Fibroblast of pulmonary artery (primary cell): Measurements from ENCODE around the gene EPHB4.

Experiments used
- DNase-seq: peaks from one replicate; pipeline ENCODE4 v3.0.0-alpha.2; 2010; ENCODE audit warnings: low read depth
- H3K4me3 ChIP-seq: replicated peaks from 2 replicates; pipeline ENCODE4 v1.5.1; 2011; ENCODE audit warnings: low read depth, mild to moderate bottlenecking, control low read depth, low read length, moderate library complexity
- TF ChIP-seq, protein P1 (sequence below): IDR thresholded peaks from 2 replicates; pipeline ENCODE4 v1.5.1; 2011; ENCODE audit warnings: mild to moderate bottlenecking, control low read depth, low read length, inconsistent platforms; ENCODE audit errors: missing control alignments

The EPHB4 gene

DNA sequence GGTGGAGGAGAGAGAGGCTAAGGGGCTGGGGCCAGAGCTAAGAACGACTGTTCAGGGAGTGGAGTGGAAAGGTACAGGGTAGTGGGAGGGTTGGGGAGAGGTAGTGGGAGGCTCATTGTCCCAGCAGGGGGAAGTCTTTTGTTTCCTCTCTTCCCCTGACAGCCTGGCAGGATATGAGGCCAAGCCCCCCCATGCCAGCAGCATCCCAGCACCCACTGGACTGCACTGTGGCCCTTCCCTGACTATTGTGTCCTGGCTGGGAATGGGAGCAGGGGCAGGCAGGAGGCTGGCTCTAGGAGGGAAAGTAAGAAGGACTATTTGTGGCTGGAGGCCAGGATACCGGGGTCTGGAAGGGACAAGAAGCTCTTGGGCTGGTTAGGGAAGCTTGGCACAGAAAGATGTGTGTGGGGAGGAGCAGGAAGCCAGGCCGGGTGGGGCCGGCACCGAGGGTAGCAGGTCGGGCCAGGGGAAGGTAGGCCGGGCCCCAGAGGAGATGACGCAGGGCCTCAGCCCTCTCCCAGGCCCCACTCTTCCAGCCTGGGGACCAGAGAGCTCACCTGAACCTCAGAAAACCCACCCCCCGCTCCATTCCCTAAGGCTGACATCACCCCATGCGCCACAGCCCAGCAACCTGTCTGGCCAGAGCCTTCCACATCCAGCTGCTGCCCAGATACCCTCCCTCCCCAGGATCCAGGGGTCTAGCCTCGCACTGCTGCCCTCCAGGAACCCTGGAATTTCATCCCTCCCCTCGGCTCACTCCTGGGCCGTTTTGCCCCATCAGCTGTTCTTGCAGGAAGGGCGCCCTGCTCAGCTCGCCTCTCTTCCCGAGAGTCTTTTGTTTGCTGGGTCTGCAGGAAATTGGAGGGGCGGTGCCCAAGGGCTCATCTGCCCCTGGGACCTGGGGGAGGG lies 8.8 kb upstream of the EPHB4 start:
- TF ChIP-seq, protein P1, sequence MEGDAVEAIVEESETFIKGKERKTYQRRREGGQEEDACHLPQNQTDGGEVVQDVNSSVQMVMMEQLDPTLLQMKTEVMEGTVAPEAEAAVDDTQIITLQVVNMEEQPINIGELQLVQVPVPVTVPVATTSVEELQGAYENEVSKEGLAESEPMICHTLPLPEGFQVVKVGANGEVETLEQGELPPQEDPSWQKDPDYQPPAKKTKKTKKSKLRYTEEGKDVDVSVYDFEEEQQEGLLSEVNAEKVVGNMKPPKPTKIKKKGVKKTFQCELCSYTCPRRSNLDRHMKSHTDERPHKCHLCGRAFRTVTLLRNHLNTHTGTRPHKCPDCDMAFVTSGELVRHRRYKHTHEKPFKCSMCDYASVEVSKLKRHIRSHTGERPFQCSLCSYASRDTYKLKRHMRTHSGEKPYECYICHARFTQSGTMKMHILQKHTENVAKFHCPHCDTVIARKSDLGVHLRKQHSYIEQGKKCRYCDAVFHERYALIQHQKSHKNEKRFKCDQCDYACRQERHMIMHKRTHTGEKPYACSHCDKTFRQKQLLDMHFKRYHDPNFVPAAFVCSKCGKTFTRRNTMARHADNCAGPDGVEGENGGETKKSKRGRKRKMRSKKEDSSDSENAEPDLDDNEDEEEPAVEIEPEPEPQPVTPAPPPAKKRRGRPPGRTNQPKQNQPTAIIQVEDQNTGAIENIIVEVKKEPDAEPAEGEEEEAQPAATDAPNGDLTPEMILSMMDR = no peak
- no peak overlapping the region for H3K4me3 ChIP-seq
- no peak for DNase-seq

DNA sequence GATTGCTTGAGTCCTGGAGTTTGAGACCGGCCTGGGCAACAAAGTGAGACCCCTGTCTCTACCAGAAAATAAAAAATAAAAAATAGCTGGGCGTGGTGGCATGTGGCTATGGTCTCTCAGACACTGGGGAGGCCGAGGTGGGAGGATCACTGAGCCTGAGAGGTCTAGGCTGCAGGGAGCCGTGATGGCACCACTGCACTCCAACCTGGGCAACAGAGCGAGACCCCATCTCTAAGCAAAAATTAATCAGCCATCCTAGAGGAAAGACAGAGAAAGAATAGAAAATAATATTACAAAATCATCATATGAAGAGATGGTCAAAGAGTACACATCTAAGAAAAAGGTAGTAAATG lies 4.9 kb upstream of the EPHB4 start:
- H3K4me3 ChIP-seq = no peak overlapping the region
- DNase-seq = no peak
- TF ChIP-seq, protein P1 = no peak

DNA sequence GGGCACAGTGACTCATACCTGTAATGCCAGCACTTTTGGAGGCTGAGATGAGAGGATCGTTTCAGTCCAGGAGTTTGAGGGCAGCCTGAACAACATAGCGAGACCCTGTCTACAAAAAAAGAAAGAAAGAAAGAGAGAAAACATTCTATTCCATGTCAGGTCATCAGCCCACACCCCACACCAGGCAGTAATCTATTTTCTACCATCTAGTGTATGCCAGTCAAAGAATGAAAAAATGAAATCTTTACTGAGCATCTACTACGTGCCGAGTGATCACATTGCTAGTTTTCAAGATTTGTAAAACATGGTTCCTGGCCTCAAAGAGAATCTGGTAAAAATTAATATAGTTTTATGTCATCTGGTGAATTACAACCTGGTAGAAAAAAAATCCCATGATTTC lies 3.1 kb upstream of the EPHB4 start:
- H3K4me3 ChIP-seq = no peak overlapping the region
- TF ChIP-seq, protein P1 = no peak
- DNase-seq = no peak

DNA sequence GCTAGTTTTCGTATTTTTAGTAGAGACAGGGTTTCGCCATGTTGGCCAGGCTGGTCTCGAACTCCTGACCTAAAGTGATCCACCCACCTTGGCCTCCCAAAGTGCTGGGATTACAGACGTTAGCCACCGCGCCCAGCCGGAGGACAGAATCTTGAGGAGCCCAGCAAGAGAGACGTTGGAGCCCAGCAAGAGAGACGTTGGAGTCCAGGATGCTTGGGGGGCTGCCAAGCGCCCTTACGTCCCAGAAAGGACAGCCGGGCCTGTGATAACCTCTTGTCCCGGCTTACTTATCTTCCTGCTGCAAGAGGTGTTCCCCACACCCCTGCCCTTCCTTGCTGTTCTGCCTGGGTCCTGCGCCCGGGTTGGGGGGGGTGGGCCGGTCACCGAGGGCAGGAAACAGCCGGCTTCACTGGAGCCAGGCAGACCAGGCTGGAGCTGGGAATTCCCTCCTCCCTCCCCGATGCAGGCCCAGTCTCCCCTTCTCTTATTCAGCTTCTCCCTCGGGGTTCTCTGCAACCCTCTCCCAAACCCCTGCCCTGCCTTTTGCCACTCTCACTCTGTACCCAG lies 1.9 kb upstream of the EPHB4 start:
- no peak for DNase-seq
- H3K4me3 ChIP-seq = no peak overlapping the region
- TF ChIP-seq, protein P1 = no peak

DNA sequence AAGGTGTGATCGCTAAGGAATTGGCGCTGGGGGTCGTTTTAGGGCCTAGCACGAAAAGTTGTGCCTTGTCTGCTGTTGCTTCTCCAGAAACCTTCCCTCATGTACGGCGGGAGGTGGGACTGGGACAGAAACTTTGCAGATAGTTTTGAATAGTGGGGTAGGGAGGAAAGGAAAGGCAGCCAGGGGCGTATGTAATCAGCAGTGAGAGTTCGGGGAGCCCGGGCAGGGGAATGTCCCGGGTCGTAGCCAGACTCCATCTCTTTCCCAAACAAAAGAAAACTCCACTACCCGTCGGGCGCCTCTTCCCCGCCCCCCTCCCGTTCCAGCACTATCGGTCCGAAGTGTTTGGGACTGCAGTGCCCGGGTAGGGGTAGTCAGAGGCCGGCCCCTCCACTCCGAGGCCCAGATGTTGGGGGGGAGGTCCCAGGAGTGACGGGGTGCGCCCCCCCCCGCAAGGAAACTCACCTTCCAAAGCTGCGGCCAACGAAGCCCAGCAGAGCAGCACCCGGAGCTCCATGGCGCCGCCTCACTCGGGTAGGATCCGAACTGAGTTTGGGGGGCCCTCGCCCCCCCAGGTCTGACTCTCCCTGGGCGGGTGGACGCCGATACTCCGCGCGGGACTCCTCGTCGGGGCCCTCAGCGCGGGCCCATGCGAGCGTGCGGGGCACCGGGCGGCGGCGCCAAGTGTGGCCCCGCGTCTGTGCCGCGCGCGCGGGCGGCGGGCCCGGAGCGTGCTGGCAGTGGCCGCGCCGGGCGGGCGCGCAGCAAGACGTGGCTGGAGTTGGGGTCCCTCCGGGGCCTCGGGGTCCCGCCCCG lies 601 bp downstream of the EPHB4 start:
- H3K4me3 ChIP-seq = peak overlapping the region; percentile 77
- DNase-seq = no peak
- TF ChIP-seq, protein P1 = no peak

DNA sequence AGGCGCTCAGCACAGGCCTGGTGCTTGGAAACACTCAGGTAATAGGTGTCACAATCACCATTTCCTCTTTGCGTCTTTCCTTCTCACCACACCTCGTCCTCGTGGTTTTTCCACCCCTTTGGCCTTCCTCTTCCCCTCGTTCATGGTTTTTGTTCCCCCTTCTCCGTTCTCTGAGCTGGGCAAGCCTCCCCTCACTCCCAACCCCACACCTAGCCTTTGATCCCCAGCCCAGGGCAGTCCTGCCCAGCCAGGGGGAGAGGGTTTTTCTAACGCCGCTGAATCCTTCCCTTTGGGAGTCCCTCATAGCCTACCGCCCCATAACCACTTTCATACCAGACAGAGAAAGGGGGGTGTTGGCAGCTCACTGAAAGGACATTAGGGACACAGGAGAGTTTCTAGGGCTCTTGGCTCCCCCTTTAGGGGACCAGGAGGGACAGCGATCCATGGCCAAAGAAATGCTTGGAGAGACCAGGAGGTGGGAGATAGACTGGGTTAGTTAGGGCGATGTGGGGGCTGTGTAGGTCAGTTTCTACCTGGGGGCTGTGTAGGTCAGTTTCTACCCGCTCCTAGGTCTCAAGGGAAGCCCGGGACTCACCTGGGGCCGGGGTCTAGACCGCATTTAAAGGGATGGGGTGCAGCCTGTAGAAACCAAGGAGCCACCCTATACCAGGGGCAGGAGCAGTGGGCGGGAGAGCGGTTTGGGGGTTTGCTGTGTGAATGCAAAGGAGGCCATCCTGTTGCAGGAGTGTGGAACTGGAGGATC lies 1.4 kb downstream of the EPHB4 start:
- TF ChIP-seq, protein P1 = peak; percentile 30
- peak overlapping the region; percentile 77 for H3K4me3 ChIP-seq
- DNase-seq = peak; percentile 41
